ENCODE measurements around the gene CDK6. TPM values are rescaled to one million over a fixed set of nuclear protein-coding genes. Genes with fewer than 3 reads are reported as not detected.

CDK6 gene
- total RNA-seq, 1 donor, result 45.6 TPM

- H3K27ac ChIP-seq (ENCODE audit: low read depth, low read length), result no peak overlapping the region
- H3K9me3 ChIP-seq (ENCODE audit: low read depth, low read length), result no peaks in the 10 kb centered on the region
- H2AFZ ChIP-seq (ENCODE audit: low read length), result no peak overlapping the region
- no peak overlapping the region for H3K4me2 ChIP-seq (ENCODE audit: insufficient read depth, low read length)
- H3K4me1 ChIP-seq (ENCODE audit: insufficient read depth, low read length), result peaks cover 47% of the 10 kb centered on the region
- TF ChIP-seq CTCF (IDR thresholded peaks at IDR 0.05; ENCODE audit: extremely low read depth, low read depth, low read length), result no peak
- DNase-seq (ENCODE audit: insufficient read length, low spot score, missing footprints), result no peak
- H3K4me3 ChIP-seq (ENCODE audit: insufficient read depth, low read length), result no peak overlapping the region
- no peaks in the 10 kb centered on the region for H4K20me1 ChIP-seq (ENCODE audit: insufficient read depth, low read length)
- H3K79me2 ChIP-seq (ENCODE audit: insufficient read depth, low read length), result peaks cover 46% of the 10 kb centered on the region
- H3K36me3 ChIP-seq (ENCODE audit: insufficient read depth, low read length), result no peaks in the 10 kb centered on the region
- H3K27me3 ChIP-seq (ENCODE audit: insufficient read depth, low read length), result no peaks in the 10 kb centered on the region
Measured at GRCh38 chr7:92631067-92631849, 205.1 kb downstream of the CDK6 start.

DNA sequence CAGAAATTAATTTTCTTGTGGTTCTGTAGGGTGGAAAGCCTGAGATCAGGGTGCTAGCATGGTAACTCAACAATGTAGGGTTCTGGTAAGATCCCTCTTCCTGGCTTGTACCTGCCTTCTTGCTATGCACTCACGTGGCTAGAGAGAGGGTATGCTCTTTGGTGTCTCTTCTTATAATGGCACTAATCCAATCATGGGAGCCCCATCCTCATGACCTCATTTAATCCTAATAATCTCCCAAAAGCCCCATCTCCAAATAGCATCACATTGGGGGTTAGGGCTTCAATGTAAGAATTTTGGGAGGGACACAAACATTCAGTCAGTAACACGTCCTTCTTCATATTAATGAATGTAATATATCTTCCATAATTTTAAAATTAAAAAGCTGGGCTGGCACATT, 206.6 kb downstream of the CDK6 start:
- Histone ChIP-seq H3K4me2 (ENCODE audit: insufficient read depth, low read length) (no peak overlapping the region), H3K9me3 (ENCODE audit: low read depth, low read length) (no peaks in the 10 kb centered on the region), H3K36me3 (ENCODE audit: insufficient read depth, low read length) (no peaks in the 10 kb centered on the region), H3K4me1 (ENCODE audit: insufficient read depth, low read length) (peaks cover 42% of the 10 kb centered on the region), H2AFZ (ENCODE audit: low read length) (no peak overlapping the region), H3K27ac (ENCODE audit: low read depth, low read length) (no peak overlapping the region), H3K27me3 (ENCODE audit: insufficient read depth, low read length) (no peaks in the 10 kb centered on the region), H4K20me1 (ENCODE audit: insufficient read depth, low read length) (no peaks in the 10 kb centered on the region), H3K4me3 (ENCODE audit: insufficient read depth, low read length) (no peak overlapping the region), H3K79me2 (ENCODE audit: insufficient read depth, low read length) (peaks cover 50% of the 10 kb centered on the region)
- no peak for TF ChIP-seq CTCF (IDR thresholded peaks at IDR 0.05; ENCODE audit: extremely low read depth, low read depth, low read length)
- no peak for DNase-seq (ENCODE audit: insufficient read length, low spot score, missing footprints)

DNA sequence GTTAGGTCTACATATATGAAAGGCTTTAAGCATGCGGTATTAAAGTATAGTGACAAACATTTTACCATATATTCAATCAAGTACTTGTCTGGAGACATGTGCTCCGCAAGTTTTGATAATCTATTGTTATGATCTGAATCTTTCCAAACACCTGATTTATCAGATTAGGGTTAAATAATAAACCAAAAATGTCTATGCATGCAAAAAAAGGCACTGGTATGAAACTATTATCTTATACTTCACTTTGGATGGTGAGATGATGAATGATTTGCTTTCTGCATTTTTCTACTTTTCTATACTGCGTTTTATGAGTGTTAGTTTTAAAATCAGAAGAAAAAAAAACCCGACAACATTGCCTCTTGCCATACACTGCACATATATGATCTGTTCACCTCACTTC, 208.4 kb downstream of the CDK6 start:
- TF ChIP-seq CTCF (IDR thresholded peaks at IDR 0.05; ENCODE audit: extremely low read depth, low read depth, low read length), result no peak
- no peak for DNase-seq (ENCODE audit: insufficient read length, low spot score, missing footprints)
- no peaks in the 10 kb centered on the region for H4K20me1 ChIP-seq (ENCODE audit: insufficient read depth, low read length)
- H3K4me3 ChIP-seq (ENCODE audit: insufficient read depth, low read length), result no peak overlapping the region
- no peaks in the 10 kb centered on the region for H3K9me3 ChIP-seq (ENCODE audit: low read depth, low read length)
- no peaks in the 10 kb centered on the region for H3K27me3 ChIP-seq (ENCODE audit: insufficient read depth, low read length)
- peaks cover 67% of the 10 kb centered on the region for H3K79me2 ChIP-seq (ENCODE audit: insufficient read depth, low read length)
- no peaks in the 10 kb centered on the region for H3K36me3 ChIP-seq (ENCODE audit: insufficient read depth, low read length)
- no peak overlapping the region for H2AFZ ChIP-seq (ENCODE audit: low read length)
- H3K4me2 ChIP-seq (ENCODE audit: insufficient read depth, low read length), result no peak overlapping the region
- peaks cover 23% of the 10 kb centered on the region for H3K4me1 ChIP-seq (ENCODE audit: insufficient read depth, low read length)
- H3K27ac ChIP-seq (ENCODE audit: low read depth, low read length), result no peak overlapping the region

- Histone ChIP-seq H3K9me3 (ENCODE audit: low read depth, low read length) (no peaks in the 10 kb centered on the region), H3K4me3 (ENCODE audit: insufficient read depth, low read length) (no peak overlapping the region), H3K27me3 (ENCODE audit: insufficient read depth, low read length) (no peaks in the 10 kb centered on the region), H3K79me2 (ENCODE audit: insufficient read depth, low read length) (peaks cover 64% of the 10 kb centered on the region), H2AFZ (ENCODE audit: low read length) (no peak overlapping the region), H3K4me1 (ENCODE audit: insufficient read depth, low read length) (peaks cover 23% of the 10 kb centered on the region), H4K20me1 (ENCODE audit: insufficient read depth, low read length) (no peaks in the 10 kb centered on the region), H3K36me3 (ENCODE audit: insufficient read depth, low read length) (no peaks in the 10 kb centered on the region), H3K27ac (ENCODE audit: low read depth, low read length) (no peak overlapping the region), H3K4me2 (ENCODE audit: insufficient read depth, low read length) (no peak overlapping the region)
- no peak for TF ChIP-seq CTCF (IDR thresholded peaks at IDR 0.05; ENCODE audit: extremely low read depth, low read depth, low read length)
- DNase-seq (ENCODE audit: insufficient read length, low spot score, missing footprints), result no peak
Measured at GRCh38 chr7:92626281-92626809, 210.0 kb downstream of the CDK6 start.
